Liver (tissue), 9 donors: ENCODE data around the gene TECRL. TPM values are rescaled to one million over a fixed set of nuclear protein-coding genes. Genes with fewer than 3 reads are reported as not detected.

Experiments used
- DNase-seq: peaks from one replicate; pipeline ENCODE4 v3.0.0-alpha.2; 2017; ENCODE audit warnings: low spot score
- H3K27ac ChIP-seq, 2 donors: one replicate each; pipeline ENCODE4 v1.7.0; 2013; ENCODE audit warnings: inconsistent platforms in 2 of 2, low read length in 2 of 2, control low read depth in 1 of 2, low read depth in 1 of 2, mild to moderate bottlenecking in 1 of 2
- H3K27me3 ChIP-seq, 4 donors: one replicate each; pipeline versions ENCODE4 v1.6.1 to v1.7.0; 2013; ENCODE audit warnings: low read length in 3 of 4, inconsistent platforms in 1 of 4, mild to moderate bottlenecking in 1 of 4, moderate library complexity in 1 of 4; ENCODE audit not compliant: control insufficient read depth in 4 of 4, insufficient read depth in 4 of 4
- H3K36me3 ChIP-seq, 4 donors: one replicate each; pipeline versions ENCODE4 v1.6.1 to v1.7.0; 2013; ENCODE audit warnings: low read length in 3 of 4, mild to moderate bottlenecking in 3 of 4, low read depth in 1 of 4, moderate library complexity in 1 of 4; ENCODE audit not compliant: control insufficient read depth in 4 of 4, insufficient read depth in 3 of 4
- H3K4me1 ChIP-seq, 4 donors: one replicate each; pipeline versions ENCODE4 v1.6.1 to v1.7.0; 2013; ENCODE audit warnings: low read length in 3 of 4, mild to moderate bottlenecking in 3 of 4, moderate library complexity in 1 of 4; ENCODE audit not compliant: control insufficient read depth in 4 of 4, insufficient read depth in 4 of 4
- H3K4me3 ChIP-seq, 3 donors: one replicate each; pipeline versions ENCODE4 v1.6.1 to v1.7.0; 2013; ENCODE audit warnings: low read length in 3 of 3, control low read depth in 1 of 3, low read depth in 1 of 3, mild to moderate bottlenecking in 1 of 3
- H3K9ac ChIP-seq, 2 donors: one replicate each; pipeline ENCODE4 v1.7.0; 2013; ENCODE audit warnings: low read length in 2 of 2, mild to moderate bottlenecking in 2 of 2, moderate library complexity in 2 of 2, control low read depth in 1 of 2, low read depth in 1 of 2
- H3K9me3 ChIP-seq, 4 donors: one replicate each; pipeline versions ENCODE4 v1.6.1 to v1.7.0; 2013; ENCODE audit warnings: low read length in 3 of 4; ENCODE audit not compliant: control insufficient read depth in 4 of 4
- EGR1 ChIP-seq, 2 donors: IDR thresholded peaks; 2 replicates each; pipeline ENCODE4 v1.6.1; 2016 to 2018; ENCODE audit warnings: antibody characterized with exemption in 2 of 2, low read depth in 2 of 2
- FOXA1 ChIP-seq: IDR thresholded peaks from 2 replicates; pipeline ENCODE4 v1.6.1; 2016; ENCODE audit warnings: antibody characterized with exemption
- GABPA ChIP-seq, 2 donors: IDR thresholded peaks in 1 of 2; conservative IDR thresholded peaks in 1 of 2; 2 replicates each; pipeline ENCODE4 v1.6.1; 2016; ENCODE audit warnings: antibody characterized with exemption in 2 of 2, mild to moderate bottlenecking in 1 of 2, moderate library complexity in 1 of 2
- HNF4G ChIP-seq: IDR thresholded peaks from 2 replicates; pipeline ENCODE4 v1.6.1; 2016; ENCODE audit warnings: antibody characterized with exemption
- JUND ChIP-seq, 2 donors: IDR thresholded peaks; 2 replicates each; pipeline ENCODE4 v1.6.1; 2016; ENCODE audit warnings: antibody characterized with exemption in 2 of 2
- MAX ChIP-seq: IDR thresholded peaks from 2 replicates; pipeline ENCODE4 v1.6.1; 2016; ENCODE audit warnings: antibody characterized with exemption
- NR2F2 ChIP-seq: IDR thresholded peaks from 2 replicates; pipeline ENCODE4 v1.6.1; 2016; ENCODE audit warnings: antibody characterized with exemption
- RAD21 ChIP-seq, 2 donors: IDR thresholded peaks; 2 replicates each; pipeline ENCODE4 v1.6.1; 2016; ENCODE audit warnings: antibody characterized with exemption in 2 of 2, mild to moderate bottlenecking in 2 of 2
- REST ChIP-seq: IDR thresholded peaks from 2 replicates; pipeline ENCODE4 v1.6.1; 2016; ENCODE audit warnings: antibody characterized with exemption, mild to moderate bottlenecking
- SP1 ChIP-seq: IDR thresholded peaks from 2 replicates; pipeline ENCODE4 v1.6.1; 2018; ENCODE audit warnings: antibody characterized with exemption, mild to moderate bottlenecking
- TAF1 ChIP-seq: conservative IDR thresholded peaks from 2 replicates; pipeline ENCODE4 v1.6.1; 2016; ENCODE audit warnings: antibody characterized with exemption, mild to moderate bottlenecking
- YY1 ChIP-seq: IDR thresholded peaks from 2 replicates; pipeline ENCODE4 v1.6.1; 2016; ENCODE audit warnings: antibody characterized with exemption, mild to moderate bottlenecking
- WGBS: extraction: QIAGEN DNeasy Blood & Tissue Kit; methylation state at CpG from one replicate; pipeline ENCODE4 v1.1.7; 2013; 5-methylcytosine and 5-hydroxymethylcytosine counted together
- polyA plus RNA-seq, 2 donors: library from polyadenylated mRNA; stranded (reverse) in 1 of 2; unstranded in 1 of 2; fragments of 200-250 nt in 1 of 2; fragments of >200 nt in 1 of 2; fragmentation: Nextera tagmentation in 1 of 2; extraction: Ambion mirVana in 1 of 2; gene quantifications; one replicate each; pipeline versions ENCODE4 v1.2.1 to v1.2.3, GENCODE V29; 2013 to 2015
- total RNA-seq, 2 donors: library from RNA; depleted of rRNA; stranded (reverse); fragments of >200 nt; gene quantifications; one replicate each; pipeline ENCODE4 v1.2.3, GENCODE V29; 2014
- TF ChIP-seq, protein P1 (sequence below): IDR thresholded peaks from 2 replicates; pipeline ENCODE4 v1.6.1; 2016; ENCODE audit warnings: antibody characterized with exemption
- TF ChIP-seq, protein P2 (sequence below): fragments of 150-350 bp; IDR thresholded peaks from 2 replicates; pipeline ENCODE4 v1.5.1; 2017; ENCODE audit warnings: improper control_type of control experiment, low read depth, low read length; ENCODE audit not compliant: missing input control
- donor health status: healthy.
- donor health status: healthy.
- donor health status: healthy.
- donor health status: healthy.
- donor health status: healthy.

Gene TECRL
- total and polyA plus RNA-seq, 4 donors: not detected

DNA sequence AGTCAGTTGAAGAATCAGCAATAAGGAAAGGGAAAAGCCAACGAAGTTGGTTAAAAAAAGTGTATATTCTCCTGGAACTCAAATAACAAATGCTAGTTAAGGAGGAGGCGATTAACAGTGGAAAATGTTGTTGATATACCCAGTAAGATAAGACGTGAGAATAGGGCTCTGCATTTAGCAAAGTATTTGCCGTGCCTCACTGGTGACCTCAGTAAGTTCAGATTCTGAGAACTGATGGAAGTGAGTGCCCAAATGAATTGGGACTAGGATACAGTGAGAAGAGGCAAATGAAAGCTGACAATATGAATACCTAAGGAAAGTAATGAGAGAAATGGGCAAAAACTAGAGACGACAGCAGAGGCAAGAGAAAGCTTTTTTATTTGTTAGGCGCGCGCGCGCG lies 3.5 kb downstream of the TECRL start:
- H3K9ac ChIP-seq: no peak overlapping the region
- DNase-seq: no peak
- WGBS: 58% methylated on average over 11 of the region's 11 CpGs
- no peaks in the 10 kb centered on the region for H3K36me3 ChIP-seq
- H3K4me1 ChIP-seq: no peaks in the 10 kb centered on the region
- no peak overlapping the region for H3K4me3 ChIP-seq
- H3K27ac ChIP-seq: no peak overlapping the region
- H3K9me3 ChIP-seq: no peaks in the 10 kb centered on the region
- TF ChIP-seq GABPA (IDR thresholded peaks at IDR 0.05 in 1 of 2, conservative IDR thresholded peaks at IDR 0.05 in 1 of 2) (no peak), HNF4G (no peak), EGR1 (IDR thresholded peaks at IDR 0.05; ENCODE audit: low read depth in 2 of 2) (no peak), REST (no peak), YY1 (no peak), TAF1 (no peak), NR2F2 (no peak), SP1 (no peak), RAD21 (IDR thresholded peaks at IDR 0.05) (no peak), JUND (IDR thresholded peaks at IDR 0.05) (no peak), MAX (no peak)
- no peaks in the 10 kb centered on the region for H3K27me3 ChIP-seq

- Histone ChIP-seq H3K27ac (no peak overlapping the region), H3K4me3 (no peak overlapping the region), H3K9ac (no peak overlapping the region), H3K36me3 (no peaks in the 10 kb centered on the region), H3K27me3 (no peaks in the 10 kb centered on the region), H3K9me3 (no peaks in the 10 kb centered on the region), H3K4me1 (no peaks in the 10 kb centered on the region)
- TF ChIP-seq FOXA1: no peak
- TF ChIP-seq, protein P1, sequence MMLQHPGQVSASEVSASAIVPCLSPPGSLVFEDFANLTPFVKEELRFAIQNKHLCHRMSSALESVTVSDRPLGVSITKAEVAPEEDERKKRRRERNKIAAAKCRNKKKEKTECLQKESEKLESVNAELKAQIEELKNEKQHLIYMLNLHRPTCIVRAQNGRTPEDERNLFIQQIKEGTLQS: no peak
- TF ChIP-seq, protein P2, sequence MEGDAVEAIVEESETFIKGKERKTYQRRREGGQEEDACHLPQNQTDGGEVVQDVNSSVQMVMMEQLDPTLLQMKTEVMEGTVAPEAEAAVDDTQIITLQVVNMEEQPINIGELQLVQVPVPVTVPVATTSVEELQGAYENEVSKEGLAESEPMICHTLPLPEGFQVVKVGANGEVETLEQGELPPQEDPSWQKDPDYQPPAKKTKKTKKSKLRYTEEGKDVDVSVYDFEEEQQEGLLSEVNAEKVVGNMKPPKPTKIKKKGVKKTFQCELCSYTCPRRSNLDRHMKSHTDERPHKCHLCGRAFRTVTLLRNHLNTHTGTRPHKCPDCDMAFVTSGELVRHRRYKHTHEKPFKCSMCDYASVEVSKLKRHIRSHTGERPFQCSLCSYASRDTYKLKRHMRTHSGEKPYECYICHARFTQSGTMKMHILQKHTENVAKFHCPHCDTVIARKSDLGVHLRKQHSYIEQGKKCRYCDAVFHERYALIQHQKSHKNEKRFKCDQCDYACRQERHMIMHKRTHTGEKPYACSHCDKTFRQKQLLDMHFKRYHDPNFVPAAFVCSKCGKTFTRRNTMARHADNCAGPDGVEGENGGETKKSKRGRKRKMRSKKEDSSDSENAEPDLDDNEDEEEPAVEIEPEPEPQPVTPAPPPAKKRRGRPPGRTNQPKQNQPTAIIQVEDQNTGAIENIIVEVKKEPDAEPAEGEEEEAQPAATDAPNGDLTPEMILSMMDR: no peak
- DNase-seq: no peak
- WGBS: 14% methylated on average over 2 of the region's 2 CpGs
Observed at GRCh38 chr4:64402684-64403083, 6.6 kb downstream of the TECRL start.
